IMR-90 (cell line): Measurements from ENCODE around the gene SLC44A1. TPM values are rescaled to one million over a fixed set of nuclear protein-coding genes. Genes with fewer than 3 reads are reported as not detected.

Experiments used
- ATAC-seq: fragments of 200-7000 bp; cut with Tn5 transposase; 2 replicates; pipeline ENCODE4 v1.9.1; 2020; ENCODE audit warnings: low read depth, mild to moderate bottlenecking, moderate library complexity
- BruUV-seq: library from RNA; stranded (reverse); fragments of 400-500 nt; replicated peaks from 2 replicates; lab custom pipeline; 2021; lab: Mats Ljungman, UMichigan
- CTCF ChIA-PET: fragments of 300-600 bp; formaldehyde crosslinking; extraction: SDS; loops from one replicate; lab custom pipeline; 2021; ENCODE audit warnings: antibody characterized with exemption; lab: Yijun Ruan, JAX
- POLR2A ChIA-PET: fragments of 300-600 bp; sonication (Branson Sonifier 250); formaldehyde crosslinking; loops from one replicate; lab custom pipeline; 2022; ENCODE audit warnings: antibody characterized with exemption; ENCODE audit not compliant: unreplicated experiment; lab: Charles Lee
- DNase-seq: peaks from one replicate; pipeline ENCODE4 v3.0.0; 2013
- H2AFZ ChIP-seq: replicated peaks from 2 replicates; pipeline ENCODE3; 2013; ENCODE audit warnings: low read length, mild to moderate bottlenecking; ENCODE audit not compliant: poor library complexity
- H2AK5ac ChIP-seq: 2 replicates; pipeline ENCODE4 v1.6.1; 2013; ENCODE audit warnings: low read depth, low read length, inconsistent platforms
- H2AK9ac ChIP-seq: replicated peaks from 2 replicates; pipeline ENCODE3; 2013; ENCODE audit warnings: mild to moderate bottlenecking, low read depth, low read length, moderate library complexity; ENCODE audit not compliant: poor library complexity
- H2BK120ac ChIP-seq: 2 replicates; pipeline ENCODE4 v1.6.1; 2013; ENCODE audit warnings: low read depth, low read length, inconsistent platforms
- H2BK15ac ChIP-seq: 3 replicates; pipeline ENCODE4 v1.6.1; 2013; ENCODE audit warnings: low read depth, low read length, inconsistent platforms
- H2BK20ac ChIP-seq: 2 replicates; pipeline ENCODE4 v1.6.1; 2013; ENCODE audit warnings: low read depth, mild to moderate bottlenecking, inconsistent platforms, low read length, moderate library complexity
- H2BK5ac ChIP-seq: 2 replicates; pipeline ENCODE4 v1.6.1; 2013; ENCODE audit warnings: mild to moderate bottlenecking, low read depth, low read length, inconsistent platforms; ENCODE audit not compliant: poor library complexity, severe bottlenecking
- H3K14ac ChIP-seq: replicated peaks from 2 replicates; pipeline ENCODE4 v1.6.1; 2013; ENCODE audit warnings: low read depth, low read length, inconsistent platforms
- H3K18ac ChIP-seq: 2 replicates; pipeline ENCODE4 v1.6.1; 2013; ENCODE audit warnings: low read depth, low read length, control low read depth
- H3K23ac ChIP-seq: 2 replicates; pipeline ENCODE4 v1.6.1; 2013; ENCODE audit warnings: low read depth, low read length, inconsistent platforms
- H3K27ac ChIP-seq: 2 replicates; pipeline ENCODE4 v1.5.1; 2013; ENCODE audit warnings: mild to moderate bottlenecking, control low read depth, low read length; ENCODE audit not compliant: insufficient read depth
- H3K27me3 ChIP-seq: 2 replicates; pipeline ENCODE4 v1.6.1; 2013; ENCODE audit warnings: low read length; ENCODE audit not compliant: control insufficient read depth, insufficient read depth
- H3K36me3 ChIP-seq: 2 replicates; pipeline ENCODE4 v1.6.1; 2013; ENCODE audit warnings: low read length, mixed read lengths; ENCODE audit not compliant: control insufficient read depth, insufficient read depth
- H3K4ac ChIP-seq: 2 replicates; pipeline ENCODE4 v1.6.1; 2013; ENCODE audit warnings: low read depth, low read length, inconsistent platforms
- H3K4me1 ChIP-seq: 2 replicates; pipeline ENCODE4 v1.6.1; 2013; ENCODE audit warnings: low read length, mixed read lengths; ENCODE audit not compliant: control insufficient read depth, insufficient read depth
- H3K4me2 ChIP-seq: 2 replicates; pipeline ENCODE4 v1.6.1; 2013; ENCODE audit warnings: low read depth, mild to moderate bottlenecking, control low read depth, low read length, moderate library complexity
- H3K4me3 ChIP-seq: 2 replicates; pipeline ENCODE4 v1.5.1; 2013; ENCODE audit warnings: low read depth, mild to moderate bottlenecking, control low read depth, low read length, moderate library complexity; ENCODE audit not compliant: insufficient read depth
- H3K56ac ChIP-seq: 2 replicates; pipeline ENCODE4 v1.6.1; 2013; ENCODE audit warnings: low read length, inconsistent platforms; ENCODE audit not compliant: insufficient read depth; ENCODE audit errors: extremely low read depth
- H3K79me1 ChIP-seq, 2 experiments: 2 replicates each; pipeline ENCODE4 v1.6.1; 2013; ENCODE audit warnings: low read length in 2 of 2, inconsistent platforms in 1 of 2, low read depth in 1 of 2
- H3K9ac ChIP-seq: 2 replicates; pipeline ENCODE4 v1.6.1; 2013; ENCODE audit warnings: low read depth, low read length, control low read depth
- H3K9me1 ChIP-seq: 2 replicates; pipeline ENCODE4 v1.6.1; 2013; ENCODE audit warnings: low read length, inconsistent platforms; ENCODE audit not compliant: insufficient read depth
- H3K9me3 ChIP-seq: 2 replicates; pipeline ENCODE4 v1.6.1; 2013; ENCODE audit warnings: low read length; ENCODE audit not compliant: control insufficient read depth, insufficient read depth
- H4K20me1 ChIP-seq: 2 replicates; pipeline ENCODE4 v1.6.1; 2013; ENCODE audit warnings: low read length, inconsistent platforms; ENCODE audit not compliant: insufficient read depth
- H4K5ac ChIP-seq: 2 replicates; pipeline ENCODE4 v1.6.1; 2013; ENCODE audit warnings: mild to moderate bottlenecking, low read depth, low read length, control low read depth
- H4K8ac ChIP-seq, 2 experiments: 2 replicates each; pipeline ENCODE4 v1.6.1; 2013; ENCODE audit warnings: low read depth in 2 of 2, low read length in 2 of 2, control low read depth in 1 of 2, inconsistent platforms in 1 of 2
- H4K91ac ChIP-seq: 2 replicates; pipeline ENCODE4 v1.6.1; 2013; ENCODE audit warnings: low read depth, low read length, inconsistent platforms; ENCODE audit not compliant: insufficient read depth
- NFE2L2 ChIP-seq: fragments of 150-350 bp; IDR thresholded peaks from 2 replicates; pipeline ENCODE4 v1.6.1; 2016; ENCODE audit warnings: low read depth, mild to moderate bottlenecking, low read length
- WGBS, 2 experiments: methylation state at CpG; one replicate each; pipeline versions ENCODE4 v1.1.5 to v1.1.7; 2013; ENCODE audit warnings: missing lambda C conversion rate in 2 of 2; ENCODE audit not compliant: insufficient read length in 1 of 2; ENCODE audit errors: extremely low coverage in 2 of 2; 5-methylcytosine and 5-hydroxymethylcytosine counted together
- dilution Hi-C: fragments of 300-500 bp; cut with HindIII; formaldehyde crosslinking; loops from one replicate; pipeline ENCODE4 v1.14.3; 2018; ENCODE audit warnings: low sequenced_read_pairs; ENCODE audit not compliant: unreplicated experiment
- in situ Hi-C: fragments of 300-500 bp; cut with MboI; formaldehyde crosslinking; loops from 3 replicates; pipeline ENCODE4 v1.14.3; 2019; ENCODE audit warnings: low sequenced_read_pairs, inconsistent platforms, mixed read lengths
- intact Hi-C: fragments of 100-400 bp; cut with micrococcal nuclease; formaldehyde crosslinking; loops from 2 replicates; pipeline ENCODE4 v1.10.0; 2022
- polyA plus RNA-seq, 3 experiments: library from polyadenylated mRNA; depleted of rRNA; stranded (reverse); fragments of >200 nt; gene quantifications; 2 replicates each; pipeline ENCODE4 v1.2.3, GENCODE V29; 2012; ENCODE audit warnings: low replicate concordance in 1 of 3
- total RNA-seq: library from RNA; depleted of rRNA; stranded (reverse); fragments of >200 nt; gene quantifications from 2 replicates; pipeline ENCODE4 v1.2.3, GENCODE V29; 2012

The SLC44A1 gene
- total and polyA plus RNA-seq, 2 of the 4 experiments (the other 2 are of a cell fraction): 5.2 to 21.7 TPM

GRCh38 chr9:105283795-105284194 is 39.3 kb downstream of the SLC44A1 start:
- H4K91ac ChIP-seq: no peak overlapping the region
- intact Hi-C loops: no loop called here
- no peaks in the 10 kb centered on the region; the same call in 1 of the 2 replicates for H4K20me1 ChIP-seq
- peaks cover 1% of the 10 kb centered on the region; the same call in 1 of the 2 replicates for H3K4me1 ChIP-seq
- H2BK5ac ChIP-seq: no peak overlapping the region
- DNase-seq (no peak), ATAC-seq (no peak)
- H3K36me3 ChIP-seq: no peaks in the 10 kb centered on the region
- H3K4me3 ChIP-seq: no peak overlapping the region
- in situ Hi-C loops: no loop called here
- no CpG with 5 or more reads among the region's 1 CpG for WGBS, 2 experiments
- no peak overlapping the region for H3K4me2 ChIP-seq
- H3K18ac ChIP-seq: no peak overlapping the region
- POLR2A ChIA-PET: no interaction called here
- no peak overlapping the region for H2AK9ac ChIP-seq
- no peak overlapping the region for H3K4ac ChIP-seq
- H2BK15ac ChIP-seq: no peak overlapping the region
- no peak overlapping the region for H2BK20ac ChIP-seq
- TF ChIP-seq NFE2L2: no peak
- no peak overlapping the region; the same call in 1 of the 2 replicates for H3K23ac ChIP-seq
- no peak overlapping the region for H4K8ac ChIP-seq
- H3K27ac ChIP-seq: no peak overlapping the region
- no peak overlapping the region for H3K14ac ChIP-seq
- no peak overlapping the region for H2AK5ac ChIP-seq
- dilution Hi-C loops: no loop called here
- no peak overlapping the region for H3K9ac ChIP-seq
- no peaks in the 10 kb centered on the region for H3K9me3 ChIP-seq
- peaks cover 0 to 13% of the 10 kb centered on the region in 2 experiments; a peak in 3 of 4 replicates for H3K79me1 ChIP-seq
- no TSS peak for BruUV-seq
- H4K5ac ChIP-seq: no peak overlapping the region
- CTCF ChIA-PET: interaction anchor here (0.7 kb wide), 1 partner anchor 376 kb away, joined by 5 read pairs; no protein-coding TSS in a partner anchor
- H3K27me3 ChIP-seq: no peaks in the 10 kb centered on the region
- peaks cover 5% of the 10 kb centered on the region; the same call in 1 of the 2 replicates for H3K9me1 ChIP-seq
- H3K56ac ChIP-seq: no peak overlapping the region
- no peak overlapping the region for H2AFZ ChIP-seq
- no peak overlapping the region for H2BK120ac ChIP-seq
